ENCODE data around the gene LY6G6C. TPM values are rescaled to one million over a fixed set of nuclear protein-coding genes. Genes with fewer than 3 reads are reported as not detected.

Gene LY6G6C
- total RNA-seq, 4 donors from 2014 or later = 1.4 TPM; not detected in 3

DNA sequence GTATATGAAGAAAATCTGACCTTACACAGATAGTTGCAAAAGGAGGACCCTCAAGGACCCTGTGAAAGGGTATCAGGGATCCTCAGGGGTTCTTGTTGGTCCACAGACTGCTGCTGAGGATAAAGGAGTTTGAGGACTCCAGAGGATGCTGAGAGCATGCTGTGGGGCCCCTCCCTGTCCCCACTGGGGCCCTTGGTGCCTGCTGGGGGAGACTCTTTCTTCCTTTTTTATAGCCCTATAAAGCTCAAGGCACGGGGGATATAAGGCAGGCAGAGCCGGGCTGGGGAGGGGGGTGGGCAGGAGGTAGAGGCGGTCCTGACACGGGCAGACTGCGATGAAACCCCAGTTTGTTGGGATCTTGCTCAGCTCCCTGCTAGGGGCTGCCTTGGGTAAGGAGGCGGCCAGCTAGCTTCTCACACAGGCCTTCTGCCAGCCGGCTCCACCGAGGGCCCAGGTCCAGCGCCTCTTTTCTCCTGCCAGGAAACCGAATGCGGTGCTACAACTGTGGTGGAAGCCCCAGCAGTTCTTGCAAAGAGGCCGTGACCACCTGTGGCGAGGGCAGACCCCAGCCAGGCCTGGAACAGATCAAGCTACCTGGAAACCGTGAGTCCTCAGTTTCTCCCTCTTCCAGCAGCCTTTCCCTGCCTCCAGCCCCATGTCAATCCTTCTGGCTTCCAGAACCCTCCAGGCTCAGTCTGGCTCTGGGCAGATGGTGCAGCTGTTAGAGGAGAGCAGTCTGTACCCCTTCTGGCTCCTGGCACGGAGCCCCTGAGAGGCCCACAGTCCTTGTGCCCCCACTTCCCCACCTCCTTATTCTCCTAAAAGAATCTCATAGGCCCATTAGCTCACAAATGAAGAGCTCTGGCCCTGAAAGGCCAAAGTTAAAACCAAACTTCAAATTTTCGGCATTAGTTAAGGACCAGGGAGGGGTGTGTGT is 6.3 kb downstream of the LY6G6C start, which contains the start of gene LY6G6D:
Gene LY6G6D (plus strand): TSS at position 327 of the 937 bp plus-strand sequence. CDS start 8 bp downstream, at position 335.
- DNase-seq = no peak
- Histone ChIP-seq H3K9me3 (no peaks in the 10 kb centered on the region), H3K4me3 (no peak within 1 kb of the TSS), H3K36me3 (no peaks in the 10 kb centered on the region), H3K4me1 (no peaks in the 10 kb centered on the region), H3K27ac (no peak within 1 kb of the TSS), H3K27me3 (no peaks in the 10 kb centered on the region)
- intact Hi-C loops (cut with DNase I; ENCODE audit: low total_unique reads) = no loop called here
- no peak for TF ChIP-seq POLR2A (IDR thresholded peaks at IDR 0.05)
- TF ChIP-seq, protein P1, sequence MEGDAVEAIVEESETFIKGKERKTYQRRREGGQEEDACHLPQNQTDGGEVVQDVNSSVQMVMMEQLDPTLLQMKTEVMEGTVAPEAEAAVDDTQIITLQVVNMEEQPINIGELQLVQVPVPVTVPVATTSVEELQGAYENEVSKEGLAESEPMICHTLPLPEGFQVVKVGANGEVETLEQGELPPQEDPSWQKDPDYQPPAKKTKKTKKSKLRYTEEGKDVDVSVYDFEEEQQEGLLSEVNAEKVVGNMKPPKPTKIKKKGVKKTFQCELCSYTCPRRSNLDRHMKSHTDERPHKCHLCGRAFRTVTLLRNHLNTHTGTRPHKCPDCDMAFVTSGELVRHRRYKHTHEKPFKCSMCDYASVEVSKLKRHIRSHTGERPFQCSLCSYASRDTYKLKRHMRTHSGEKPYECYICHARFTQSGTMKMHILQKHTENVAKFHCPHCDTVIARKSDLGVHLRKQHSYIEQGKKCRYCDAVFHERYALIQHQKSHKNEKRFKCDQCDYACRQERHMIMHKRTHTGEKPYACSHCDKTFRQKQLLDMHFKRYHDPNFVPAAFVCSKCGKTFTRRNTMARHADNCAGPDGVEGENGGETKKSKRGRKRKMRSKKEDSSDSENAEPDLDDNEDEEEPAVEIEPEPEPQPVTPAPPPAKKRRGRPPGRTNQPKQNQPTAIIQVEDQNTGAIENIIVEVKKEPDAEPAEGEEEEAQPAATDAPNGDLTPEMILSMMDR (IDR thresholded peaks at IDR 0.05) = no peak

DNA sequence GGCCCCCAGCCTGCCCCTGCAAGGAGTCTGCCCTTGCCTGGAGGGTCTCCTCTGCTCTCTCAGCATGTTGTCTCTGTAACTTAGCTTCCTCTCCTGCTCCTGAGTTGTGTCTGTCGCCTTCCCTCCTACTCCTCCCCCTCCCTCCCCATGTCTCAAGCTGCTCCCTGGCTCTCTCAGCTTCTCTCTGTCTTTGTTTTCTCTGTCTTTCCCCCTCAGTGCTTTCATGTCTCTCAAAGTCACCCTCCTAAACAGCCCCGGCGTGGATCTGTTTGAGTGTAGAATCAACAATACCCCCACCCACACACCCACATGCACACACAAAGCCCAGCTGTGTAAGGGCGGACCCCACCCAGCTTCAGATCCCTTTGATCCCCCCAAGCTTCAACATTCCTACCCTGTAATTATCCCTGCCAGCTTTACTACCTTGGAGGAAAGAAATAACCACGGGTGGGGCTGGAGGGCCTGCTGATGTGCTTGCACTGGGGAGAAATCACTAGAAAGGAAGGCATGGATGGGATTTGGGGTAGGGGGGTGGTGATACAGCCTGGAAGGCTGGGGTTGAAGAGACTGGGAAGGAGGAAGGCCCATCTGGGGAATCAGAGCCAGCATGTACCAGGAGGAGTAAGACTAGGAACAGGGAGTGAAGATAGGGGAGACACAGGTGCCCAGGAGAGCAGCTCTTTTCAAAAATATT is 7.4 kb downstream of the LY6G6C start:
- Histone ChIP-seq H3K4me3 (no peak overlapping the region), H3K9me3 (no peaks in the 10 kb centered on the region), H3K27ac (no peak overlapping the region), H3K36me3 (no peaks in the 10 kb centered on the region), H3K4me1 (no peaks in the 10 kb centered on the region), H3K27me3 (no peaks in the 10 kb centered on the region)
- TF ChIP-seq, protein P1 (IDR thresholded peaks at IDR 0.05) = no peak
- TF ChIP-seq POLR2A (IDR thresholded peaks at IDR 0.05) = no peak
- intact Hi-C loops (cut with DNase I; ENCODE audit: low total_unique reads) = no loop called here
- DNase-seq = no peak

DNA sequence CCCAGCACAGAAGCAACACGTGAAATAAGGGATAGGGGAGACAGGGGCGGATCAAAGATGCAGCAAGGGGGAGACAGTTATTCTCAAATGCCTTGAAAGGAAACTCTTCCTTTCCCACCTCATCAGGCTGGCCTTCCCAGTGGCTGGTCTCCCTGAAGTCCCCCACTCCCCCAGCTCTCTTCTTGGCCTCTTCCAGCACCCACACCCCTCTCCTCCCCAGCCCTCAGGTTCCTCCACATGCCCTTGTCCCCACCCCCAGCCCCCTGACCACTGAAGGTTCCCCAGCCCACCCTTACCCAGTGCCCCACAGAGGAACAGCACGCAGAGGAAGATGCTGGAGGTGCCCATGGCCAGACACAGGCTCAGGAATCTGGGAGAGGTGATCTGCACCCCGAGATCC is 8.1 kb downstream of the LY6G6C start:
- H3K9me3 ChIP-seq = no peaks in the 10 kb centered on the region
- no peak for DNase-seq
- no peaks in the 10 kb centered on the region for H3K27me3 ChIP-seq
- no peak overlapping the region for H3K4me3 ChIP-seq
- no peak for TF ChIP-seq POLR2A (IDR thresholded peaks at IDR 0.05)
- TF ChIP-seq, protein P1 (IDR thresholded peaks at IDR 0.05) = no peak
- no peak overlapping the region for H3K27ac ChIP-seq
- intact Hi-C loops (cut with DNase I; ENCODE audit: low total_unique reads) = no loop called here
- no peaks in the 10 kb centered on the region for H3K36me3 ChIP-seq
- H3K4me1 ChIP-seq = no peaks in the 10 kb centered on the region

DNA sequence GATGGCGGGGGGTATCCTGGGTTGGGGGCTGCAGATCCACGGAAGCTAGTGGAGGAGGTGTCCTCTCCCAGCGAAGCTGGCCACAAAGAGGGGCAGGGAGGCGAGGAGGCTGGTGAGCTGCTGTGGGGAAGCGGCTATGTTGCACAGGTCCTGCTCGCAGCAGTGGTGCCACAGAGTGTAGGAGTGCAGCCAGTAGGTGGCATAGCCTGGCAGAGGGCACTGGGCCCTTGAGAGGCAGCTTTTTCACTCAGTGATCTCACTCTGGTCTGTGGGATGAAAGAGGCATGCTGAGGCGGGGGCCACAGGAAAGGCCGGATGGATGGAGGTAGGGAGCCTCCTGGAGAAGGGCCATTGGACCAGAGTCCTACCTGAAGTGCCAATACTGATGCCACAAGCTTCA is 9.2 kb downstream of the LY6G6C start:
- intact Hi-C loops (cut with DNase I; ENCODE audit: low total_unique reads) = no loop called here
- TF ChIP-seq POLR2A (IDR thresholded peaks at IDR 0.05) = no peak
- TF ChIP-seq, protein P1 (IDR thresholded peaks at IDR 0.05) = no peak
- no peak for DNase-seq

DNA sequence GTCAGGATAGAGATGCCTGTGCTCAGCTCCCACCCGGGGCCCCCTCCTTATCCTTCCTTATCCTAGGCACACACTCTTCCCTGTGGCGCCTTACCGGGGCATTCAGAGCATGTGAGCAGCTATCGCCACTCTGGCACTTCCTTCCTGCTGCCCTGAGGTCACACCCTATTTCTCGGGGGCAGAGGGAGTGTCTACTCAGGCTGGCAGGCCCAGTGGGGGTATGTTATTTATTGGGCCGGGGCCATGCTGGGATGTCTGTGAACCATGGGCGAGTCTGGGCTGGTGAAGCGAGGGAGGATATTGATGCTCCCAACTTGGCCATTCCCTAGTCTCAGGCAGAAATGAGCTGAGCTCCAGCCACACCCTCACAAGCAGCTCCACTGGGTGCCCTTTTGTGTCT is 10.3 kb downstream of the LY6G6C start:
- Histone ChIP-seq H3K27me3 (no peaks in the 10 kb centered on the region), H3K36me3 (no peaks in the 10 kb centered on the region), H3K27ac (no peak overlapping the region), H3K4me3 (no peak overlapping the region), H3K9me3 (no peaks in the 10 kb centered on the region), H3K4me1 (no peaks in the 10 kb centered on the region)
- no peak for TF ChIP-seq POLR2A (IDR thresholded peaks at IDR 0.05)
- TF ChIP-seq, protein P1 (IDR thresholded peaks at IDR 0.05) = no peak
- intact Hi-C loops (cut with DNase I; ENCODE audit: low total_unique reads) = no loop called here
- DNase-seq = no peak

More for the DNA sequence above, 9.2 kb downstream of the LY6G6C start:
- Histone ChIP-seq H3K27ac (no peak overlapping the region), H3K27me3 (no peaks in the 10 kb centered on the region), H3K36me3 (no peaks in the 10 kb centered on the region), H3K9me3 (no peaks in the 10 kb centered on the region), H3K4me3 (no peak overlapping the region), H3K4me1 (no peaks in the 10 kb centered on the region)
